Activated CD4-positive, alpha-beta memory T cell treated with anti-CD3 and anti-CD28 coated beads for 36 hours (primary cell): ENCODE measurements around the gene JUND. TPM values are rescaled to one million over a fixed set of nuclear protein-coding genes. Genes with fewer than 3 reads are reported as not detected.
A peak's percentile ranks its signal among the peaks of the same experiment; 100 is the strongest.

Experiments used
- CTCF ChIA-PET: fragments of 350-600 bp; sonication (Branson Sonifier 250); formaldehyde crosslinking; loops from one replicate; lab custom pipeline; 2021; ENCODE audit warnings: antibody characterized with exemption, inconsistent platforms; lab: Charles Lee
- POLR2A ChIA-PET: fragments of 350-600 bp; sonication (Branson Sonifier 250); formaldehyde crosslinking; loops from one replicate; lab custom pipeline; 2021; ENCODE audit warnings: antibody characterized with exemption; lab: Charles Lee
- DNase-seq: peaks from one replicate; pipeline ENCODE4 v3.0.0-alpha.2; 2020
- H3K27ac Mint-ChIP-seq: one replicate; pipeline ENCODE4 v1.8.0; 2021; ENCODE audit warnings: mixed read lengths
- H3K27me3 Mint-ChIP-seq: one replicate; pipeline ENCODE4 v1.8.0; 2021; ENCODE audit warnings: mixed read lengths
- H3K36me3 Mint-ChIP-seq: one replicate; pipeline ENCODE4 v1.8.0; 2021; ENCODE audit warnings: mixed read lengths
- H3K4me1 Mint-ChIP-seq: one replicate; pipeline ENCODE4 v1.8.0; 2021; ENCODE audit warnings: low read depth, mixed read lengths
- H3K4me3 Mint-ChIP-seq: one replicate; pipeline ENCODE4 v1.8.0; 2021; ENCODE audit warnings: mild to moderate bottlenecking, mixed read lengths
- H3K9me3 Mint-ChIP-seq: one replicate; pipeline ENCODE4 v1.8.0; 2021; ENCODE audit warnings: mixed read lengths
- intact Hi-C: fragments of 100-400 bp; cut with micrococcal nuclease; formaldehyde crosslinking; loops from one replicate; pipeline ENCODE4 v1.15.1; 2023
- total RNA-seq, 2 experiments: library from RNA; stranded (reverse); gene quantifications; one replicate each; pipeline ENCODE4 v1.2.3, GENCODE V29; 2021

JUND gene
- total RNA-seq, 2 experiments from 2014 or later, result 232 to 236 TPM

- intact Hi-C loops, result loop anchor here (10.0 kb wide), 1 partner anchor 196 kb away; the partner anchor contains the start of gene MAST3
- peak; percentile 30 for DNase-seq
- Mint-ChIP-seq H3K36me3 (peaks cover 8% of the 10 kb centered on the region), H3K4me3 (peak overlapping the region; percentile 90), H3K27ac (peak overlapping the region; percentile 98), H3K4me1 (peaks cover 69% of the 10 kb centered on the region), H3K9me3 (peaks cover 2% of the 10 kb centered on the region), H3K27me3 (no peaks in the 10 kb centered on the region)
- CTCF ChIA-PET, result interaction anchor here (2.3 to 7.9 kb wide), 3 partner anchors 11 to 31 kb away, joined by 12 to 151 read pairs (median 44); partner anchors contain the start of genes JUND and LSM4
- POLR2A ChIA-PET, result interaction anchor here (1.3 to 6.5 kb wide), 3 partner anchors 12 to 31 kb away, joined by 4 to 416 read pairs (median 97); partner anchors contain the start of gene JUND
Observed at GRCh38 chr19:18291019-18291524, 9.7 kb upstream of the JUND start.

DNA sequence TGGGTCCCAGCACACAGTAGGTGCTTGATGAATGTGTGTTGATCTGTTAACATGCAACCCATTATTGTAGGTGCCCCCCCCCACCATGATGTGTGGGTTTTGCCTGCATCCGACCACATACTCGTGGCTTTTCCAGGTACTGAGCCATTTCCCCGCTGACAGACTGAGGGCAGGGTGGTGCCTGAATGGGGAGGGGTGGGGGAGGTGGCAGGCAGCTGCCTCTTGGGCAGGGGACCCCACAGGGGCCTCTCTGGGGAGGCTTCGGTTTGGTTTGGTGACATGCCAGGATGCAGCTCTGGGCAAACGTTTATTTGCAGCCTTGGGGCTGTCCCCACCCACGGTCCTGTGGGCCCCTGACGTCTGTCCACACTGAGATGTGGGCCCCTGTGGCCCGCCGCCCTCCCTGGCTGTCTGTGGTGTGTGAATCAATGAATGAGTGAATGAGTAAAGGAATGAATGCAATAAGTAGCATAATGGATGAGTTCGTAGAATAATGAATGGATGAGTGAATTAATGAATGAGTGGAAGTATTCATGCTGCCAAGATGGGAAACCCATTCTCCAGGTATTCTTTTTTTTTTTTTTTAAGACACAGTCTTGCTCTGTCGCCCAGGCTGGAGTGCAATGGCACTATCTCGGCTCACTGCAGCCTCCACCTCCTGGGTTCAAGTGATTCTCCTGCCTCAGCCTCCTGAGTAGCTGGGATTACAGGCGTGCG lies 9.0 kb upstream of the JUND start:
- Mint-ChIP-seq H3K4me1 (peaks cover 69% of the 10 kb centered on the region), H3K36me3 (peaks cover 5% of the 10 kb centered on the region)

DNA sequence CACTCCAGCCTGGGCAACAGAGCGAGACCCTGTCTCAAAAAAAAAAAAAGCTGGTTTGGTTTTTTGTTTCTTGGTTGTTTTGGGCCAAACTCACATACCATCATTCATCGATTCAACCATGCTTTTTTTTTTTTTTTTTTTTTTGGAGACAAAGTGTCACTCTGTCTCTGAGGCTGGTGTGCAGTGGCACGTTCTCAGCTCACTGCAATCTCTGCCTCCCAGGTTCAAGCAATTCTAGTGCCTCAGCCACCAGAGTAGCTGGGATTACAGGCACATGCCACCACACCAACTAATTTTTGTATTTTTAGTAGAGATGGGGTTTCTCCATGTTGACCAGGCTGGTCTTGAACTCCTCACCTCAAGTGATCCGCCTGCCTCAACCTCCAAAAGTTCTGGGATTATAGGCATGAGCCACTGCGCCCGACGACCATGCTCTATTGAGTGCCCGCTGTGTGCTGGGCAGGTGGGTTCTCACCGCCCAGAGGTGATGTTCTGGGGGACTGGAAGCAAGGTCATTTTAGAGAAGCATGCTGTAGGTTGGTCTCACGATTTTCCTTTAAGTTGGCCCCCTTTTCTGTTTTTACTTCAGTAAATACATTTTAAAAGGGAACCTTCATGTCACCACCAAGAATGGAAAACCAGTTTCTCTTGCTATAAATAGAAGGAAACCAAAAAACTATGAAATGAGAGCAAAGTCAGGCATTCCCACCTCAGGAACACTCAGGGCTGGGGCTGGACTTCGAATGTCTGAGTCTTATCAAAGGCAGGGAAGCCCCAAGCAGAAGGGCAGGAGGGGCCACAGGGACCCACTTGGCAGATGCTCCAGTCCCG lies 8.3 kb upstream of the JUND start:
- DNase-seq, result peak; percentile 42
- peak overlapping the region; percentile 38 for H3K4me3 Mint-ChIP-seq
- intact Hi-C loops, result loop anchor here (1.0 to 10.0 kb wide), 3 partner anchors 8 to 195 kb away; partner anchors contain the start of genes JUND and MAST3
- peaks cover 2% of the 10 kb centered on the region for H3K9me3 Mint-ChIP-seq
- ChIA-PET CTCF (interaction anchor here (1.0 to 7.9 kb wide), 4 partner anchors 10 to 39 kb away, joined by 4 to 151 read pairs (median 26); partner anchors contain the start of genes JUND and LSM4), POLR2A (interaction anchor here (0.8 to 6.5 kb wide), 4 partner anchors 10 to 32 kb away, joined by 3 to 416 read pairs (median 50); partner anchors contain the start of gene JUND)
- H3K36me3 Mint-ChIP-seq, result peaks cover 8% of the 10 kb centered on the region
- H3K27me3 Mint-ChIP-seq, result no peaks in the 10 kb centered on the region
- H3K4me1 Mint-ChIP-seq, result peaks cover 71% of the 10 kb centered on the region
- H3K27ac Mint-ChIP-seq, result peak overlapping the region; percentile 98

More for the DNA sequence above, 9.0 kb upstream of the JUND start:
- Mint-ChIP-seq H3K27me3 (no peaks in the 10 kb centered on the region), H3K27ac (peak overlapping the region; percentile 98), H3K9me3 (peaks cover 2% of the 10 kb centered on the region), H3K4me3 (peak overlapping the region; percentile 90)
- intact Hi-C loops, result loop anchor here (1.0 to 10.0 kb wide), 3 partner anchors 9 to 196 kb away; partner anchors contain the start of genes JUND and MAST3
- DNase-seq, result peak; percentile 98
- ChIA-PET CTCF (interaction anchor here (1.0 to 7.9 kb wide), 4 partner anchors 10 to 38 kb away, joined by 4 to 151 read pairs (median 26); partner anchors contain the start of genes JUND and LSM4), POLR2A (interaction anchor here (0.8 to 6.5 kb wide), 4 partner anchors 11 to 32 kb away, joined by 3 to 416 read pairs (median 50); partner anchors contain the start of gene JUND)

DNA sequence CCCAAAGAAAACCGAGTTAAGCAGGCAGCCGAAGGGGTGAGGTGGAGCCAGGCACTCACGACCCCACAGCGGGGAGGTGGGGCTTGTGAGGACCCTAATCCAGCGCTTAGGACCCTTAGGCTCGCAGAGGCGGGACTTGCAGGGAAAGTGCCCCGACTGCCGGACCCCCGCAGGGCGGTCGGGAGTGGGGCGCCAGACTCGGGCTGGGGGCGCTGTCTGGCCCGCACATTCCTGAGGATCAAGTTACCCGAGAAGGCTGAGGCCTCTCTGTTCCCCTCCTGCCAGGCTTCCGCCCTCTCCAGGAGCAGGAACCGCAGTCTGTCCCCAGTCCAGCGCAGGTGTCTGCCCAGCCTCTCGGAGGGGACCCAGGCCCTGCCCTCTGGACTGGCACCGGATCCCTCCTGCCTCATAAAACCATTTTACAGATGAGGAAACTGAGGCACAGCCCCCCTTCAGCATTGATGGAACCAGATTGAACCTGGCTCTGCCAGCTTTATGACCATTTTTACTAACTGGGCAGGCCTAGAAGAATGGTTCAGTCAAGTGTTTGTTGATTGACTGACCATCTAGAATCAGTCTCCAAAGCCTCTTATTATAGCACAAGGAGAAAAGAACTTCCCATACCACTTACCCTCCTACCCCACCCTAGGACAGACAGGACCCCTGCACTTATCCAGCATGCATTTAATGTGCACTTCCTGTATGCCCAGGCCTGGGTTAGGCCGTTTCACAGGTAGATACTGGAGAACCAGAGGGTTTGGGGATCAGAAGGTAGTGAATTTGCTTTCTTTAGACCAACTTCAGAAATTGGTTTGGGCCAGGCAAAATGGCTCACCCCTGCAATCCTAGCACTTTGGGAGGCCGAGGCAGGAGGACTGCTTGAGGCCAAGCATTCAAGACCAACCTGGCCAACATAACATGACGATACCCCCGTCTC lies 6.7 kb upstream of the JUND start:
- no peak for DNase-seq
- H3K4me3 Mint-ChIP-seq, result no peak overlapping the region
- H3K27me3 Mint-ChIP-seq, result no peaks in the 10 kb centered on the region
- intact Hi-C loops, result no loop called here
- ChIA-PET POLR2A (interaction anchor here (5.4 to 6.5 kb wide), 2 partner anchors 9 to 15 kb away, joined by 97 to 416 read pairs; partner anchors contain the start of gene JUND), CTCF (interaction anchor here (2.2 to 7.9 kb wide), 3 partner anchors 8 to 41 kb away, joined by 8 to 151 read pairs (median 44); partner anchors contain the start of gene JUND)
- H3K9me3 Mint-ChIP-seq, result peaks cover 2% of the 10 kb centered on the region
- H3K27ac Mint-ChIP-seq, result peak overlapping the region; percentile 98
- peaks cover 66% of the 10 kb centered on the region for H3K4me1 Mint-ChIP-seq
- H3K36me3 Mint-ChIP-seq, result peaks cover 6% of the 10 kb centered on the region

DNA sequence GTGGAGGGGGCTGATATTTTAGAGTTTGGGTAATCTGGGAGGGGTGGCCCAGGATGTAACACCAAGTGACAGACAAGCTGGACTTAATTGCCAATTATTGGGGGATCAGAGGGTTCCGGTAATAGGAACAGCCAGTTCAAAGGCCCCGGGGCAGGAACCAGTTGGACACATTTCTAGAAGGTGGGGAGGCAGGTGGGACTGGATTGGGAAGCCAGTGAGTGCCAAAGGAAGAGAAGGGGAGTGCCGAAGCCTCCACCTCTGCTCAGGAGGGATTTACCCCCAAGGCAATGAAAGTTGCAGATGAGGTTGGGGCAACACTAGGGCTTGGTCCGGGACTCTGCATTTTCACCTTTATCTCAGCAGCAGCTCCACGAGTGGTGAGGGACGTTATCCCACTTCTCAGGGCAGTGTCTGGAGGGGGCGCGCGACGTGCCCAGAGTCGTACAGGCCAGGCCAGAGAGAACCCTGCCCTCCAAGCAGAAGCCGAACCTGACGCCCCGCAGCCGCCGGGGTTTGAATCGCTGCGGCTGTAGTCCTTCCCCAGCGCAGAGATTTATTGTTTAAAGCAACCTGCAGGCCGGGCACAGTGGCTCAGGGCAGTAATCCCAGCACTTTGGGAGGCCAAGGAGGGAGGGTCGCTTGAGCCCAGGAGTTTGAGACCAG lies 5.7 kb upstream of the JUND start:
- H3K9me3 Mint-ChIP-seq, result peaks cover 2% of the 10 kb centered on the region
- DNase-seq, result no peak
- H3K36me3 Mint-ChIP-seq, result peaks cover 6% of the 10 kb centered on the region
- ChIA-PET CTCF (interaction anchor here (1.2 to 7.9 kb wide), 2 partner anchors 7 to 18 kb away, joined by 4 to 151 read pairs; partner anchors contain the start of gene JUND), POLR2A (no interaction called here)
- H3K27ac Mint-ChIP-seq, result peak overlapping the region; percentile 99
- no peak overlapping the region for H3K4me3 Mint-ChIP-seq
- peaks cover 70% of the 10 kb centered on the region for H3K4me1 Mint-ChIP-seq
- H3K27me3 Mint-ChIP-seq, result no peaks in the 10 kb centered on the region
- intact Hi-C loops, result no loop called here

GRCh38 chr19:18284712-18285360 lies 3.4 kb upstream of the JUND start:
- H3K27ac Mint-ChIP-seq, result peak overlapping the region; percentile 99
- ChIA-PET POLR2A (interaction anchor here (0.7 to 2.1 kb wide), 6 partner anchors 8 to 133 kb away, joined by 3 to 8 read pairs (median 3); partner anchors contain the start of gene LSM4), CTCF (interaction anchor here (0.9 kb wide), 2 partner anchors 20 to 22 kb away, joined by 4 to 5 read pairs; no protein-coding TSS in a partner anchor)
- intact Hi-C loops, result no loop called here
- H3K4me1 Mint-ChIP-seq, result peaks cover 53% of the 10 kb centered on the region
- no peaks in the 10 kb centered on the region for H3K9me3 Mint-ChIP-seq
- DNase-seq, result peak; percentile 80
- H3K36me3 Mint-ChIP-seq, result peaks cover 9% of the 10 kb centered on the region
- peak overlapping the region; percentile 63 for H3K4me3 Mint-ChIP-seq
- no peaks in the 10 kb centered on the region for H3K27me3 Mint-ChIP-seq

- intact Hi-C loops, result no loop called here
- H3K4me3 Mint-ChIP-seq, result no peak overlapping the region
- H3K4me1 Mint-ChIP-seq, result peaks cover 49% of the 10 kb centered on the region
- peaks cover 23% of the 10 kb centered on the region for H3K36me3 Mint-ChIP-seq
- ChIA-PET CTCF (no interaction called here), POLR2A (interaction anchor here (2.1 kb wide), 1 partner anchor 21 kb away, joined by 8 read pairs; no protein-coding TSS in a partner anchor)
- no peaks in the 10 kb centered on the region for H3K27me3 Mint-ChIP-seq
- H3K9me3 Mint-ChIP-seq, result no peaks in the 10 kb centered on the region
- no peak for DNase-seq
- peak overlapping the region; percentile 72 for H3K27ac Mint-ChIP-seq
Observed at GRCh38 chr19:18283338-18283737, 1.9 kb upstream of the JUND start.

GRCh38 chr19:18282788-18283141 lies 1.3 kb upstream of the JUND start:
- peaks cover 50% of the 10 kb centered on the region for H3K4me1 Mint-ChIP-seq
- H3K27ac Mint-ChIP-seq, result peak overlapping the region; percentile 95
- H3K27me3 Mint-ChIP-seq, result no peaks in the 10 kb centered on the region
- POLR2A ChIA-PET, result interaction anchor here (4.9 to 8.0 kb wide), 4 partner anchors 9 to 37 kb away, joined by 25 to 416 read pairs (median 279); partner anchors contain the start of gene LSM4
- H3K36me3 Mint-ChIP-seq, result peaks cover 28% of the 10 kb centered on the region
- DNase-seq, result peak; percentile 59
- intact Hi-C loops, result no loop called here
- H3K9me3 Mint-ChIP-seq, result no peaks in the 10 kb centered on the region
- peak overlapping the region; percentile 83 for H3K4me3 Mint-ChIP-seq
- CTCF ChIA-PET, result interaction anchor here (5.2 to 11.5 kb wide), 4 partner anchors 8 to 45 kb away, joined by 151 to 343 read pairs (median 259); partner anchors contain the start of gene LSM4

DNA sequence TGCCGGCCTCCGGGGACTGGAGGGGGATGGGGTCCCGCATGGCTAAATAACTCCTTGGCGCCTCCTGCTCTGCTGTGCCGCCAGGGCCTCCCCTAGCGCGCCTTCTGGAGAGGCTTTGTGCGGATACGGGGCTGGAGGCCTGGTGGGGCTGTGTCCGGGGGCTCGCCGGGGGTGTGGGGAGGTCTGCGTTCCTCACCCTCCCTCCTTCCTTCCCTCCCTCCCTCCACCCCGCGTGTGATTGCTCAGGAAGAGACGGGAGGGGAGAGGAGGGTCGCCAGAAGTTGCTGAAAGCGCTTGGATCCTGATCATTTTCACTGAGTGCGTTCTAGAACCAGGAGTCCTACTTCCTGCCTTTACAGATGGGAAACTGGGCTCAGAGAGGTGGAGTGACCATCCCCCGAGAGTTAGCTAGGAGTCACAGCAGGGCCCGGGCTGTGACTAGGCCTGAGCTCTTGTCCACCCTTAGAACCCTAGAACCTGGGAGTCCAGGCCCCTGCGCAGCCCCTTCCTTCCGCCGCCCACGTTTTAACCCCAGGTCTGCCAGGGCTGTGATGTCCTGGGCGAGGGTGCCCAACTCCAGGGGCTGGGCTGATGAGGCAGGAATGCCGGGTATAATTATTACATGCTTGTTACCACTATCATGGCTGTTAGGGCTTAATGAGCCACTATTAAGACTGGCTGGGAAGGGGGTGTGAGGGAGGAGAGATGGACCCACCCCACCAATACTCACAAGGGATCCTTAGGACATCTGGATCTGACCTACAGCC lies 782 bp upstream of the JUND start:
- intact Hi-C loops, result no loop called here
- peaks cover 31% of the 10 kb centered on the region for H3K36me3 Mint-ChIP-seq
- H3K27me3 Mint-ChIP-seq, result no peaks in the 10 kb centered on the region
- peak overlapping the region; percentile 95 for H3K27ac Mint-ChIP-seq
- CTCF ChIA-PET, result interaction anchor here (0.6 to 11.5 kb wide), 8 partner anchors 9 to 137 kb away, joined by 3 to 343 read pairs (median 78); partner anchors contain the start of genes LSM4 and SSBP4
- H3K4me3 Mint-ChIP-seq, result peak overlapping the region; percentile 83
- no peaks in the 10 kb centered on the region for H3K9me3 Mint-ChIP-seq
- DNase-seq, result peak; percentile 58
- POLR2A ChIA-PET, result interaction anchor here (0.8 to 8.0 kb wide), 20 partner anchors 10 to 195 kb away, joined by 3 to 416 read pairs (median 6); partner anchors contain the start of genes LSM4, MAST3, MPV17L2 and PGPEP1
- H3K4me1 Mint-ChIP-seq, result peaks cover 55% of the 10 kb centered on the region
